ENCODE data around the gene ZYX. TPM values are rescaled to one million over a fixed set of nuclear protein-coding genes. Genes with fewer than 3 reads are reported as not detected.

ZYX gene
- polyA plus RNA-seq, 2 of the 4 experiments (the other 2 are of a cell fraction): 13.3 to 109 TPM

DNA sequence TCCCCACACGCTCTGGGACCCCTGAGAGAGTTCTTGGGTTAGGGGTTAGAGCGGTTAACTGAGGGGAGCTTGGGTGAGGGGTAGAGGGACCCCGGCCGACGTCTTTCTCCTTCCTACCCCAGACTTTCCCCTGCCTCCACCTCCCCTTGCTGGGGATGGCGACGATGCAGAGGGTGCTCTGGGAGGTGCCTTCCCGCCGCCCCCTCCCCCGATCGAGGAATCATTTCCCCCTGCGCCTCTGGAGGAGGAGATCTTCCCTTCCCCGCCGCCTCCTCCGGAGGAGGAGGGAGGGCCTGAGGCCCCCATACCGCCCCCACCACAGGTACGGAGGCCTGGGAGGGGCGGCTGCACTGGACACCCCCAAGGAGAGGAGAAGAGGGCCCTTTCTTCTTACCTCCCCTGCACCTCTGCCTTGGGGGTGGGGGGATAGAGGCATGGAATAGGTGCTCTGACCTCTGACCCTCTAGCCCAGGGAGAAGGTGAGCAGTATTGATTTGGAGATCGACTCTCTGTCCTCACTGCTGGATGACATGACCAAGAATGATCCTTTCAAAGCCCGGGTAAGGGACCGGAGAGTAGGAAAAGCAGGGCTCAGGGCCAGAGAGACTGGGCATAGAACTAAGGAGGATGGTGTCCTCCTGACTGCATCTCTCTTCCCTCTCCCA lies 1.1 kb downstream of the ZYX start (continued):
- TF ChIP-seq EHF (CRISPR knock-in tag; IDR thresholded peaks at IDR 0.05) (no peak), CBX2 (IDR thresholded peaks at IDR 0.05; ENCODE audit: borderline replicate concordance, low read depth) (no peak), ZNF302 (CRISPR knock-in tag; IDR thresholded peaks at IDR 0.05) (no peak), EHMT2 (IDR thresholded peaks at IDR 0.05; ENCODE audit: low read depth) (no peak)

GRCh38 chr7:143382791-143383641 lies 1.9 kb downstream of the ZYX start:
- 94% methylated on average over 12 of the region's 15 CpGs for WGBS (ENCODE audit: missing lambda C conversion rate)
- DNase-seq (ENCODE audit: low read depth in 1 of 2, low spot score in 1 of 2): no peak
- no peak for FAIRE-seq
- Histone ChIP-seq H3K4me2 (peak overlapping the region; percentile 83), H3K9me3 (no peaks in the 10 kb centered on the region), H3K4me3 (peak overlapping the region; percentile 100), H3K27ac (peak overlapping the region; percentile 99 to 100; a peak in 4 of 6 replicates), H3K4me1 (peaks cover 50% of the 10 kb centered on the region)
- CTCF ChIA-PET: interaction anchor here (1.9 to 2.7 kb wide), 3 partner anchors 25 to 37 kb away, joined by 8 to 18 read pairs (median 8); partner anchors contain the start of gene EPHA1
- TF ChIP-seq, protein P1, sequence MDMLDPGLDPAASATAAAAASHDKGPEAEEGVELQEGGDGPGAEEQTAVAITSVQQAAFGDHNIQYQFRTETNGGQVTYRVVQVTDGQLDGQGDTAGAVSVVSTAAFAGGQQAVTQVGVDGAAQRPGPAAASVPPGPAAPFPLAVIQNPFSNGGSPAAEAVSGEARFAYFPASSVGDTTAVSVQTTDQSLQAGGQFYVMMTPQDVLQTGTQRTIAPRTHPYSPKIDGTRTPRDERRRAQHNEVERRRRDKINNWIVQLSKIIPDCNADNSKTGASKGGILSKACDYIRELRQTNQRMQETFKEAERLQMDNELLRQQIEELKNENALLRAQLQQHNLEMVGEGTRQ (IDR thresholded peaks at IDR 0.05): no peak
- TF ChIP-seq TP53 (CRISPR knock-in tag; IDR thresholded peaks at IDR 0.05) (no peak), MAZ (IDR thresholded peaks at IDR 0.05; ENCODE audit: borderline replicate concordance, low read depth, low read length) (no peak), TFCP2L1 (CRISPR knock-in tag; IDR thresholded peaks at IDR 0.05) (no peak), ELK1 (IDR thresholded peaks at IDR 0.05; ENCODE audit: low read depth, low read length) (no peak)
- TF ChIP-seq, protein P2, sequence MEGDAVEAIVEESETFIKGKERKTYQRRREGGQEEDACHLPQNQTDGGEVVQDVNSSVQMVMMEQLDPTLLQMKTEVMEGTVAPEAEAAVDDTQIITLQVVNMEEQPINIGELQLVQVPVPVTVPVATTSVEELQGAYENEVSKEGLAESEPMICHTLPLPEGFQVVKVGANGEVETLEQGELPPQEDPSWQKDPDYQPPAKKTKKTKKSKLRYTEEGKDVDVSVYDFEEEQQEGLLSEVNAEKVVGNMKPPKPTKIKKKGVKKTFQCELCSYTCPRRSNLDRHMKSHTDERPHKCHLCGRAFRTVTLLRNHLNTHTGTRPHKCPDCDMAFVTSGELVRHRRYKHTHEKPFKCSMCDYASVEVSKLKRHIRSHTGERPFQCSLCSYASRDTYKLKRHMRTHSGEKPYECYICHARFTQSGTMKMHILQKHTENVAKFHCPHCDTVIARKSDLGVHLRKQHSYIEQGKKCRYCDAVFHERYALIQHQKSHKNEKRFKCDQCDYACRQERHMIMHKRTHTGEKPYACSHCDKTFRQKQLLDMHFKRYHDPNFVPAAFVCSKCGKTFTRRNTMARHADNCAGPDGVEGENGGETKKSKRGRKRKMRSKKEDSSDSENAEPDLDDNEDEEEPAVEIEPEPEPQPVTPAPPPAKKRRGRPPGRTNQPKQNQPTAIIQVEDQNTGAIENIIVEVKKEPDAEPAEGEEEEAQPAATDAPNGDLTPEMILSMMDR (IDR thresholded peaks at IDR 0.05): no peak
- TF ChIP-seq, protein P3, sequence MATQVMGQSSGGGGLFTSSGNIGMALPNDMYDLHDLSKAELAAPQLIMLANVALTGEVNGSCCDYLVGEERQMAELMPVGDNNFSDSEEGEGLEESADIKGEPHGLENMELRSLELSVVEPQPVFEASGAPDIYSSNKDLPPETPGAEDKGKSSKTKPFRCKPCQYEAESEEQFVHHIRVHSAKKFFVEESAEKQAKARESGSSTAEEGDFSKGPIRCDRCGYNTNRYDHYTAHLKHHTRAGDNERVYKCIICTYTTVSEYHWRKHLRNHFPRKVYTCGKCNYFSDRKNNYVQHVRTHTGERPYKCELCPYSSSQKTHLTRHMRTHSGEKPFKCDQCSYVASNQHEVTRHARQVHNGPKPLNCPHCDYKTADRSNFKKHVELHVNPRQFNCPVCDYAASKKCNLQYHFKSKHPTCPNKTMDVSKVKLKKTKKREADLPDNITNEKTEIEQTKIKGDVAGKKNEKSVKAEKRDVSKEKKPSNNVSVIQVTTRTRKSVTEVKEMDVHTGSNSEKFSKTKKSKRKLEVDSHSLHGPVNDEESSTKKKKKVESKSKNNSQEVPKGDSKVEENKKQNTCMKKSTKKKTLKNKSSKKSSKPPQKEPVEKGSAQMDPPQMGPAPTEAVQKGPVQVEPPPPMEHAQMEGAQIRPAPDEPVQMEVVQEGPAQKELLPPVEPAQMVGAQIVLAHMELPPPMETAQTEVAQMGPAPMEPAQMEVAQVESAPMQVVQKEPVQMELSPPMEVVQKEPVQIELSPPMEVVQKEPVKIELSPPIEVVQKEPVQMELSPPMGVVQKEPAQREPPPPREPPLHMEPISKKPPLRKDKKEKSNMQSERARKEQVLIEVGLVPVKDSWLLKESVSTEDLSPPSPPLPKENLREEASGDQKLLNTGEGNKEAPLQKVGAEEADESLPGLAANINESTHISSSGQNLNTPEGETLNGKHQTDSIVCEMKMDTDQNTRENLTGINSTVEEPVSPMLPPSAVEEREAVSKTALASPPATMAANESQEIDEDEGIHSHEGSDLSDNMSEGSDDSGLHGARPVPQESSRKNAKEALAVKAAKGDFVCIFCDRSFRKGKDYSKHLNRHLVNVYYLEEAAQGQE (IDR thresholded peaks at IDR 0.05): no peak
- POLR2A ChIA-PET: no interaction called here
- no peak for ATAC-seq

DNA sequence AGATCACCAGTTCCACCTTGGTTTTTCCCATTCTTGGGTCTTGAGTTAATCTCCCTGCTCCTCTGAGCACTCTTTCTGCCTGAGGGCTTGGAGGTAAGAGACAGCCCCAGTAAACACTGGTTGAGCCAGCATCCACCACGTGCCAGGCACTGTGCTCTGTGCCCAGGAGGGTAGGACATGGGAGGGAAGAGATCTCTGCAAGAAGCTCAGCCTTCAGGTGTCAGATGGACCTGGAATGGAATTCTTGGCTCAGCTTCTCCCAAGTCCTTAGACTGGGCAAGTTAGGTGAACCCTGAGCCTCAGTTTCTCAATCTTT lies 2.5 kb downstream of the ZYX start:
- no peak overlapping the region for H3K4me3 ChIP-seq
- CTCF ChIA-PET: interaction anchor here (0.9 to 2.7 kb wide), 5 partner anchors 13 to 38 kb away, joined by 4 to 18 read pairs (median 8); partner anchors contain the start of gene EPHA1
- POLR2A ChIA-PET: no interaction called here
- TF ChIP-seq HOXA7 (CRISPR knock-in tag; IDR thresholded peaks at IDR 0.05): no peak
- TF ChIP-seq MAX (IDR thresholded peaks at IDR 0.05): no peak
- TF ChIP-seq CBX8 (IDR thresholded peaks at IDR 0.05): no peak
- no peak for TF ChIP-seq KDM5A (IDR thresholded peaks at IDR 0.05)
- TF ChIP-seq HDAC2 (IDR thresholded peaks at IDR 0.05): no peak
- no peak for TF ChIP-seq JUNB (IDR thresholded peaks at IDR 0.05)
- no peak for TF ChIP-seq PHF8 (IDR thresholded peaks at IDR 0.05; ENCODE audit: borderline replicate concordance, low read depth)
- no peak for TF ChIP-seq E2F6 (IDR thresholded peaks at IDR 0.05; ENCODE audit: borderline replicate concordance, low read depth)
- TF ChIP-seq HEYL (CRISPR knock-in tag; IDR thresholded peaks at IDR 0.05): no peak
- TF ChIP-seq POLR2AphosphoS2 (conservative IDR thresholded peaks at IDR 0.05; ENCODE audit: low read length): no peak
- TF ChIP-seq CEBPB (IDR thresholded peaks at IDR 0.05): no peak
- TF ChIP-seq RNF2 (IDR thresholded peaks at IDR 0.05; ENCODE audit: borderline replicate concordance, low read depth): no peak
- no peak for TF ChIP-seq HES2 (IDR thresholded peaks at IDR 0.05)
- TF ChIP-seq ESRRA (IDR thresholded peaks at IDR 0.05; ENCODE audit: borderline replicate concordance, low read length): no peak
- TF ChIP-seq POLR2A (IDR thresholded peaks at IDR 0.05; ENCODE audit: low read length): no peak

More for the DNA sequence above, 2.5 kb downstream of the ZYX start:
- no peaks in the 10 kb centered on the region for H3K9me3 ChIP-seq
- H3K4me1 ChIP-seq: peaks cover 50% of the 10 kb centered on the region
- FAIRE-seq (no peak), DNase-seq (ENCODE audit: low read depth in 1 of 2, low spot score in 1 of 2) (no peak), ATAC-seq (no peak)
- H3K4me2 ChIP-seq: peak overlapping the region; percentile 83
- 100% methylated on average over 1 of the region's 1 CpG for WGBS (ENCODE audit: missing lambda C conversion rate)
- peak overlapping the region in 1 of 2 experiments; percentile 99; a peak in 2 of 6 replicates for H3K27ac ChIP-seq
